ENCODE results near the gene HOMER3. TPM values are rescaled to one million over a fixed set of nuclear protein-coding genes. Genes with fewer than 3 reads are reported as not detected.
"Not testable (repeated sequence)": the region's sequence is repeated elsewhere in the genome, so short reads cannot be mapped to it uniquely, and the experiment has no call there.

The HOMER3 gene
- total RNA-seq, 2 donors from 2014 or later: 21.9 to 29.5 TPM

- DNase-seq (ENCODE audit: low spot score): no peak
- 85% methylated on average over 17 of the region's 26 CpGs for WGBS
- Histone ChIP-seq H3K9me3 (no peaks in the 10 kb centered on the region), H3K4me1 (replicated peaks) (no peaks in the 10 kb centered on the region), H3K36me3 (peaks cover 0 to 5% of the 10 kb centered on the region in 2 donors), H3K4me3 (no peak overlapping the region), H3K27ac (no peak overlapping the region), H3K27me3 (replicated peaks; ENCODE audit: insufficient read depth) (no peaks in the 10 kb centered on the region)
- TF ChIP-seq POLR2AphosphoS5 (IDR thresholded peaks at IDR 0.05) (no peak), CTCF (IDR thresholded peaks at IDR 0.05) (no peak), POLR2A (IDR thresholded peaks at IDR 0.05) (no peak)
- intact Hi-C loops (cut with DNase I): no loop called here
Observed at GRCh38 chr19:18905513-18906236, 35.3 kb downstream of the HOMER3 start.

- Histone ChIP-seq H3K4me3 (no peak overlapping the region), H3K9me3 (no peaks in the 10 kb centered on the region), H3K27me3 (replicated peaks; ENCODE audit: insufficient read depth) (no peaks in the 10 kb centered on the region), H3K27ac (no peak overlapping the region), H3K36me3 (peaks cover 0 to 8% of the 10 kb centered on the region in 2 donors), H3K4me1 (replicated peaks) (no peaks in the 10 kb centered on the region)
- DNase-seq (ENCODE audit: low spot score): no peak
- intact Hi-C loops (cut with DNase I): no loop called here
- WGBS: 91% methylated on average over 4 of the region's 8 CpGs
- TF ChIP-seq POLR2AphosphoS5 (IDR thresholded peaks at IDR 0.05): no peak
- no peak for TF ChIP-seq CTCF (IDR thresholded peaks at IDR 0.05)
- no peak for TF ChIP-seq POLR2A (IDR thresholded peaks at IDR 0.05)
Observed at GRCh38 chr19:18905058-18905456, 36.0 kb downstream of the HOMER3 start.

GRCh38 chr19:18904334-18905057 is 36.5 kb downstream of the HOMER3 start:
- intact Hi-C loops (cut with DNase I): no loop called here
- WGBS: 86% methylated on average over 25 of the region's 25 CpGs
- Histone ChIP-seq H3K27me3 (replicated peaks; ENCODE audit: insufficient read depth) (no peaks in the 10 kb centered on the region), H3K4me3 (no peak overlapping the region), H3K9me3 (no peaks in the 10 kb centered on the region), H3K27ac (no peak overlapping the region), H3K36me3 (peaks cover 0 to 10% of the 10 kb centered on the region in 2 donors), H3K4me1 (replicated peaks) (no peaks in the 10 kb centered on the region)
- no peak for TF ChIP-seq POLR2AphosphoS5 (IDR thresholded peaks at IDR 0.05)
- no peak for TF ChIP-seq POLR2A (IDR thresholded peaks at IDR 0.05)
- TF ChIP-seq CTCF (IDR thresholded peaks at IDR 0.05): no peak
- no peak for DNase-seq (ENCODE audit: low spot score)

GRCh38 chr19:18903156-18904037 is 37.6 kb downstream of the HOMER3 start:
- Histone ChIP-seq H3K27me3 (replicated peaks; ENCODE audit: insufficient read depth) (no peaks in the 10 kb centered on the region), H3K4me1 (replicated peaks) (no peaks in the 10 kb centered on the region), H3K9me3 (no peaks in the 10 kb centered on the region), H3K27ac (no peak overlapping the region), H3K36me3 (peaks cover 0 to 10% of the 10 kb centered on the region in 2 donors), H3K4me3 (no peak overlapping the region)
- TF ChIP-seq POLR2AphosphoS5 (IDR thresholded peaks at IDR 0.05): no peak
- TF ChIP-seq CTCF (IDR thresholded peaks at IDR 0.05): no peak
- TF ChIP-seq POLR2A (IDR thresholded peaks at IDR 0.05): no peak
- DNase-seq (ENCODE audit: low spot score): no peak
- WGBS: 85% methylated on average over 29 of the region's 29 CpGs
- intact Hi-C loops (cut with DNase I): no loop called here

GRCh38 chr19:18902519-18902918 is 38.5 kb downstream of the HOMER3 start:
- H3K27me3 ChIP-seq (replicated peaks; ENCODE audit: insufficient read depth); intact Hi-C loops (cut with DNase I); H3K4me3 ChIP-seq; DNase-seq (ENCODE audit: low spot score); H3K36me3 ChIP-seq; H3K27ac ChIP-seq; H3K9me3 ChIP-seq; H3K4me1 ChIP-seq (replicated peaks): not testable (repeated sequence)
- WGBS: 97% methylated on average over 5 of the region's 5 CpGs
